Measurements from ENCODE around the gene GPR158. TPM values are rescaled to one million over a fixed set of nuclear protein-coding genes. Genes with fewer than 3 reads are reported as not detected.

The GPR158 gene
- total and polyA plus RNA-seq, 9 of the 15 experiments (the other 6 are each of a cell fraction or from before 2014, with no cell fraction given): 4.0 to 7.6 (median 5.0) TPM

DNA sequence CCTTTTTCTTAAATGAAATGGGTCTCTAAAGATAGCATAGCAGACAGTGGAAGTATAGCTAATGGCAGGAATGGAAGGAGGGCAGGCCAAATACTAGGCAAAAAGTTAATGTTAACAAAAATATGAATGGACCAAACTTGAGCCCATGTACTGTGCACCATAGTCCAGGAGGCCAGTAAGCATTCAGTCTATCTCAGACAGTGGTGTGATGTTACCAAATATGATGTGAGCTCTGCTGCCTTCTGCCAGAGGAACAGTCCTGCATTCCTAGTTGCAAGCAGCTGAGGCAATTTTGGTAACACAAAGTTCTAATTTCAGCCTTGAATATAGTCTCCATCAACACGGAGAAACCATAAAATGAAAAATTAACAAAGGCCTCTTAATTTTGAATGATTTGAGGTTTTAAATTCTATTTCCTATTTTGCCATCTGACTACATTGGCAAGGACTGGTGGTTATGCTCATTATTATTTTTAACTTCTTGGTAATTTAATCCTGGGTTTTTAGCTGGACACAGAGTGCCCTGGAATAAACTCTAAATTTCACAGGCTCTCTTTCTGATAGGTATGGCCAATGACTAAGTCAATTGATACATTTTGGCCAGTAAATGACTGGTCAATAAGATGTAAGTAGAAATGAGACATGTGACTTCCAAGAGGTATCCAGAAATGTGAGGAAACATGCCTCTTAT is 442.2 kb downstream of the GPR158 start:
- DNase-seq (ENCODE audit: extremely low read depth in 1 of 4, low spot score in 3 of 4): no peak
- H3K27me3 ChIP-seq (ENCODE audit: control insufficient read depth in 2 of 2, insufficient read depth in 2 of 2, low read length in 2 of 2): 0 out of 5 replicates have a peak, but pooled peaks cover 0 to 9% of the 10 kb centered on the region in 2 experiments
- H3K9me3 ChIP-seq (replicated peaks; ENCODE audit: control insufficient read depth, insufficient read depth, low read depth, low read length): no peaks in the 10 kb centered on the region
- no peaks in the 10 kb centered on the region for H3K4me1 ChIP-seq (replicated peaks in 1 of 2; ENCODE audit: control insufficient read depth in 2 of 2, insufficient read depth in 2 of 2, low read length in 2 of 2)
- intact Hi-C loops (cut with micrococcal nuclease) (no loop called here), in situ Hi-C loops (cut with MboI) (no loop called here)
- BruUV-seq (replicated peaks): no TSS peak
- H3K36me3 ChIP-seq (ENCODE audit: control insufficient read depth, insufficient read depth, low read length): no peaks in the 10 kb centered on the region
- H3K79me2 ChIP-seq (ENCODE audit: control insufficient read depth, insufficient read depth, low read length): no peaks in the 10 kb centered on the region
- ChIA-PET CTCF (ENCODE audit: low intra/inter-chr PET ratio) (no interaction called here), POLR2A (no interaction called here)
- no peak overlapping the region for H3K4me3 ChIP-seq
- H3K27ac ChIP-seq (ENCODE audit: extremely low read depth, low read depth, low read length): no peak overlapping the region
- no peak overlapping the region for H3K9ac ChIP-seq (ENCODE audit: insufficient read depth in 1 of 2, low read depth in 2 of 2, low read length in 2 of 2)
- no peak for FAIRE-seq
- H4K20me1 ChIP-seq (replicated peaks; ENCODE audit: control insufficient read depth, insufficient read depth, low read length): no peaks in the 10 kb centered on the region
- no peak for ATAC-seq
- WGBS (ENCODE audit: insufficient coverage, low coverage, missing lambda C conversion rate): 0% methylated on average over 1 of the region's 1 CpG
- no peaks in the 10 kb centered on the region for H3K9me1 ChIP-seq (ENCODE audit: control insufficient read depth, insufficient read depth, low read length)
- no peak overlapping the region for H2AFZ ChIP-seq (ENCODE audit: low read depth, low read length)
- no peak overlapping the region for H3K4me2 ChIP-seq (ENCODE audit: insufficient read depth, low read length)
- TF ChIP-seq CREB1 (IDR thresholded peaks at IDR 0.05) (no peak), CREB1 (CRISPR knock-in tag; IDR thresholded peaks at IDR 0.05) (no peak), ESRRA (IDR thresholded peaks at IDR 0.05; ENCODE audit: borderline replicate concordance, low read depth) (no peak), LARP7 (IDR thresholded peaks at IDR 0.05) (no peak), CEBPB (tag; IDR thresholded peaks at IDR 0.05) (no peak), CC2D1A (IDR thresholded peaks at IDR 0.05) (no peak), YY1 (IDR thresholded peaks at IDR 0.05; ENCODE audit: borderline replicate concordance in 1 of 3, control insufficient read depth in 1 of 3, extremely low read depth in 1 of 3, insufficient read depth in 3 of 3, insufficient read length in 1 of 3, insufficient replicate concordance in 2 of 3, low read depth in 1 of 3, low read length in 2 of 3) (no peak), TAF1 (IDR thresholded peaks at IDR 0.05; ENCODE audit: control insufficient read depth, extremely low read depth, insufficient read depth, low read length, severe bottlenecking) (no peak), BRF1 (IDR thresholded peaks at IDR 0.05; ENCODE audit: borderline replicate concordance, extremely low read depth, insufficient read length) (no peak), KLF1 (tag; IDR thresholded peaks at IDR 0.05) (no peak), MYBL2 (IDR thresholded peaks at IDR 0.05; ENCODE audit: low read depth) (no peak), MYBL2 (CRISPR knock-in tag; IDR thresholded peaks at IDR 0.05; ENCODE audit: borderline replicate concordance) (no peak), HIVEP1 (CRISPR knock-in tag; IDR thresholded peaks at IDR 0.05) (no peak), GTF2F1 (IDR thresholded peaks at IDR 0.05; ENCODE audit: low read depth, low read length) (no peak), SOX6 (IDR thresholded peaks at IDR 0.05) (no peak)
- TF ChIP-seq, protein P1, sequence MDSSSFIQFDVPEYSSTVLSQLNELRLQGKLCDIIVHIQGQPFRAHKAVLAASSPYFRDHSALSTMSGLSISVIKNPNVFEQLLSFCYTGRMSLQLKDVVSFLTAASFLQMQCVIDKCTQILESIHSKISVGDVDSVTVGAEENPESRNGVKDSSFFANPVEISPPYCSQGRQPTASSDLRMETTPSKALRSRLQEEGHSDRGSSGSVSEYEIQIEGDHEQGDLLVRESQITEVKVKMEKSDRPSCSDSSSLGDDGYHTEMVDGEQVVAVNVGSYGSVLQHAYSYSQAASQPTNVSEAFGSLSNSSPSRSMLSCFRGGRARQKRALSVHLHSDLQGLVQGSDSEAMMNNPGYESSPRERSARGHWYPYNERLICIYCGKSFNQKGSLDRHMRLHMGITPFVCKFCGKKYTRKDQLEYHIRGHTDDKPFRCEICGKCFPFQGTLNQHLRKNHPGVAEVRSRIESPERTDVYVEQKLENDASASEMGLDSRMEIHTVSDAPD (CRISPR knock-in tag; IDR thresholded peaks at IDR 0.05): no peak
- TF ChIP-seq, protein P2, sequence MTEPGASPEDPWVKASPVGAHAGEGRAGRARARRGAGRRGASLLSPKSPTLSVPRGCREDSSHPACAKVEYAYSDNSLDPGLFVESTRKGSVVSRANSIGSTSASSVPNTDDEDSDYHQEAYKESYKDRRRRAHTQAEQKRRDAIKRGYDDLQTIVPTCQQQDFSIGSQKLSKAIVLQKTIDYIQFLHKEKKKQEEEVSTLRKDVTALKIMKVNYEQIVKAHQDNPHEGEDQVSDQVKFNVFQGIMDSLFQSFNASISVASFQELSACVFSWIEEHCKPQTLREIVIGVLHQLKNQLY (CRISPR knock-in tag; conservative IDR thresholded peaks at IDR 0.05): no peak
- TF ChIP-seq, protein P3, sequence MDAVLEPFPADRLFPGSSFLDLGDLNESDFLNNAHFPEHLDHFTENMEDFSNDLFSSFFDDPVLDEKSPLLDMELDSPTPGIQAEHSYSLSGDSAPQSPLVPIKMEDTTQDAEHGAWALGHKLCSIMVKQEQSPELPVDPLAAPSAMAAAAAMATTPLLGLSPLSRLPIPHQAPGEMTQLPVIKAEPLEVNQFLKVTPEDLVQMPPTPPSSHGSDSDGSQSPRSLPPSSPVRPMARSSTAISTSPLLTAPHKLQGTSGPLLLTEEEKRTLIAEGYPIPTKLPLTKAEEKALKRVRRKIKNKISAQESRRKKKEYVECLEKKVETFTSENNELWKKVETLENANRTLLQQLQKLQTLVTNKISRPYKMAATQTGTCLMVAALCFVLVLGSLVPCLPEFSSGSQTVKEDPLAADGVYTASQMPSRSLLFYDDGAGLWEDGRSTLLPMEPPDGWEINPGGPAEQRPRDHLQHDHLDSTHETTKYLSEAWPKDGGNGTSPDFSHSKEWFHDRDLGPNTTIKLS (IDR thresholded peaks at IDR 0.05; ENCODE audit: borderline replicate concordance, low read depth): no peak
- TF ChIP-seq, protein P4, sequence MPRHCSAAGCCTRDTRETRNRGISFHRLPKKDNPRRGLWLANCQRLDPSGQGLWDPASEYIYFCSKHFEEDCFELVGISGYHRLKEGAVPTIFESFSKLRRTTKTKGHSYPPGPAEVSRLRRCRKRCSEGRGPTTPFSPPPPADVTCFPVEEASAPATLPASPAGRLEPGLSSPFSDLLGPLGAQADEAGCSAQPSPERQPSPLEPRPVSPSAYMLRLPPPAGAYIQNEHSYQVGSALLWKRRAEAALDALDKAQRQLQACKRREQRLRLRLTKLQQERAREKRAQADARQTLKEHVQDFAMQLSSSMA (CRISPR knock-in tag; IDR thresholded peaks at IDR 0.05): no peak
